HG03439 (cell line): ENCODE measurements around the gene GDPD5.
A peak's percentile ranks its signal among the peaks of the same experiment; 100 is the strongest.

Experiments
- ATAC-seq: cut with Tn5 transposase; IDR thresholded peaks from one replicate; pipeline ENCODE4 v1.9.1; 2021; ENCODE audit warnings: mild to moderate bottlenecking, moderate library complexity; ENCODE audit not compliant: unreplicated experiment

The GDPD5 gene

DNA sequence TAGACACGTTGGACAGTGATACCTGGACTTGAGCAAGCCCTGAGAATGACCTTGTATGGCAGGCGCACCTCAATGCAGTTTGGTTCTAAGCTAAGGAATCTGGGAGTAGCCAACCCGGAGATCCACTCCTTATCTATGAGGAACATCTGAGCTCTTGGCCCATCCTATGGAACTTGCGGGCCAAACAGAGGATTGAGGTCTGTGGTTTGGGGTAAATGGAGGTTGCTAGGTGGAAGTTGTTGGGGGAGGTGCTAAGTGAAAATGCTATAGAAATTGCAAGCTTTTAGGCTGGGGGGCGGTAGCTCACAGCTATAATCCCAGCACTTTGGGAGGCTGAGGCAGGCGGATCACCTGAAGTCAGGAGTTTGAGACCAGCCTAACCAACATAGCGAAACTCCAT is 8.9 kb downstream of the GDPD5 start:
- no peak for ATAC-seq

GRCh38 chr11:75516140-75516539 is 9.6 kb downstream of the GDPD5 start:
- ATAC-seq, result no peak

GRCh38 chr11:75514596-75514995 is 11.1 kb downstream of the GDPD5 start:
- no peak for ATAC-seq

DNA sequence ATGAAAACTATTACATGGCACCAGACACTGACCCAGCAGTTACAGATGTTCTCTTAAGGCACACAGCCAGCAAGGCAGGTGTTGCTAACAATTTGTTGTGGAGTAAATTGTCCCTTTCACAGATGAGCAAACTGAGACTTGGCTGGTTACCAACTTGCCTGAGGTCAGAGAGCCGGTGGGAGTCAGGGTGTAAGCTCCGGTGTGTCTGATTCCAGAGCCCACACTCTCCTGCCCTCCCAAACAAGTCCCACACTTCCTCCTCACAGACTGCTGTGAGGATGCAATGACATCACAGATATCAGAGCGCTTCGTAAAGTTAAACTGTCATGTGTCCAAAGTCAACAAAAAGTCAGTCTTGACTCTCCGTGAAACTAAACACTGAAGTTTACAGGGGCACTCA is 12.5 kb downstream of the GDPD5 start:
- no peak for ATAC-seq

DNA sequence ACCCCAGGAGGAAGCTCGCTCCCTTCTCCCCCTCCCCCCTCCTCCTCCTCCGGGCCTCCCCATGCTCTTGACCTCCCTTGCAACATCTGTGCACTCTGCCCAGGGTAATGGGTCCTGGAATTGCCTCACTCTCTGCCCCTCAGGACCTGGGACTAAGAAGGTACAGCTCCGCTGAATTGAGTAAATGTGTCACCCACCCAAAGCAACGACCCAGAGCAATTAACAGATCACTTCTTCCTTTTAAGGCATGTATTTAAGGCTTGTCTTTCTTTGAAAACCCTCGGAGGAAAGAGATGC is 15.1 kb downstream of the GDPD5 start:
- no peak for ATAC-seq

DNA sequence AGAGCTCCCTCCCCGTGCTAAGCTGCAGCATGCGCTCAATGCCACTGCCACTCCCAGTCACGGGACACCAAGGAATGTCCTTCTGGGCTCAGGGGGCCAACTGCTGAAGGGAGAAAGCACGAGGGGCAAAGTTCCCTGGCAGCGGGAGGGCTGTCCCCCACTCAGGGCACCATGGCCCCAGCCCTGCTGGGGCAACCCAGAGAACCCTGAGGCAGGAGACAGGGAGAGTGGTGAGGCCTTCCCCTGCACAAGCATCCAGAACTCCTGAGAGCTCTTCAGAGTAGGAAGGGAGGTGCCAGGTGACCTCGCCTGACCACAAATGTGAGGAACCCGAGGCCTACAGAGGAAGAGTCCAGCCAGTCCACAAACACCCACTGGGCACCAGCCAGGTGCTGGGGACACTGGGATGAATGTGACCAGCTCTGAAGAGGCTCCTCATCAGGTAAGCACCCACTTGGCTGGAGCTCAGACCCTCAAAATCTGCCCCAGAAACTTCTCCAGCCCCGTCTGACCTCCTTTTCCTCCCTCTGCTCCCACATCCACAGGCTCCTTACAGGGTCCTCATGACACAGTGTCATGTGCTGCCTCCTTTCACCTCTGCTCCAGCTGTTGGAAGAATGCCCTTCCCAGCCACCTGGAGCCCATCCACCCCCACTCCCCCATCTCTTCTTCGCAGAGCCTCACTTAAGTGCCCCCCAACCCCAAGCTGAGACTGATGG is 15.6 kb downstream of the GDPD5 start:
- ATAC-seq, result no peak

GRCh38 chr11:75509020-75509720 is 16.6 kb downstream of the GDPD5 start:
- ATAC-seq, result no peak

- ATAC-seq, result peak; percentile 46
Observed at GRCh38 chr11:75508051-75508561, 17.6 kb downstream of the GDPD5 start.

DNA sequence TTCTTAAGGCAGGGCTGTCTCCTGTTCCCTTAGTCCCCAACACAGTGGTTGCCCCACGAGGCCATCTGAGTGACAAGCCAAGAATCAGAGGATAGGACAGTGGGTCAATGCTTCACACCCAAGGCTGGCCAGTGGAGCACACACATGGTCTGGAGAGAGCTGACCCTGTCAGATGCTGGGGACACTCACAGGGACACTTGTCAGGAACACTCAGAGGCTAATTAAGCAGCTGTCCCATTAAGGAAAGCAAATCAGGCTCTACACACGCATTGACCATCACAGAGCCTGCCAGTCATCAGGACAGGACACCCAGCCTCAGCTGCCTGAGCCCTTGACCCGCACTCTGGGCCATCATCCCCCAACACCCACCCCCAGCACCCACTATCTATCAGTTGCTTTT is 18.2 kb downstream of the GDPD5 start:
- ATAC-seq, result no peak

- no peak for ATAC-seq
Observed at GRCh38 chr11:75506827-75507226, 18.9 kb downstream of the GDPD5 start.

DNA sequence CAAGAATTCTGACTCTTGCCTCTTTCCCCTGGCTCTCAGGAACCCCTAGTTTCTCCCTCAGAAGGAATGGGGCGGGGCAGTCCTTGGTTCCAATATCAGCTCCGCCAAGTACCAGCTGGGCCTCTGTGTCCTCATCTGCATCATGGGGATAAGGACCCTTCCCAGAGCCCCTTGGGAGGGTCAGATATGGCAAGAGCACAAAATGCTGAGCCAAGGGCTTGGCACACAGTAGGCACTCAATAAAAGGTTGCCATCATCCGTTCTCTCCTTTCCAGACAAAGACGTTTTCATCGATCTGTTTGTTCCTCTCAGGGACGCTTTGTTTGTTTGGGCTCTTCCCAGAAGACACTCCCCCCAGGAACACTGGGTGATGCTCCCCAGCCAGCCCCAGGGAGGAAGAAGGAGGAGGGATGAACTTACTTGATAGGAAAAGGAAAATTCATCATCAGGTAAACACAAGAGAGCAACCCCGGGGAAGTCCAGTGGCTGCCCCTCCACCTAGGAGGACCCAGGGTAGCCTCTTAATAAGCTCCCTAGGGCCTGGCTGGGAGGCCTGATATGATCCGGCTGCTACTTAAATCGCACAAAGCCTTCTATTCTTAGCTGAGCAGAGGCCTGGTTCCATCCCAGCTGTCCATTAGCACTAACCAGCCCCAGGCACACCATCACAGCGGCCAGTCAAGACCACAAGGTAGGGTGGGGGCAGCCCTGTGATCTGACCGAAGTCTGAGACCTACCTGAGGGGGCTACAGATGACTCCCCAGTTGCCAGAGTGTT is 19.6 kb downstream of the GDPD5 start:
- no peak for ATAC-seq

GRCh38 chr11:75504501-75504900 is 21.2 kb downstream of the GDPD5 start:
- no peak for ATAC-seq

DNA sequence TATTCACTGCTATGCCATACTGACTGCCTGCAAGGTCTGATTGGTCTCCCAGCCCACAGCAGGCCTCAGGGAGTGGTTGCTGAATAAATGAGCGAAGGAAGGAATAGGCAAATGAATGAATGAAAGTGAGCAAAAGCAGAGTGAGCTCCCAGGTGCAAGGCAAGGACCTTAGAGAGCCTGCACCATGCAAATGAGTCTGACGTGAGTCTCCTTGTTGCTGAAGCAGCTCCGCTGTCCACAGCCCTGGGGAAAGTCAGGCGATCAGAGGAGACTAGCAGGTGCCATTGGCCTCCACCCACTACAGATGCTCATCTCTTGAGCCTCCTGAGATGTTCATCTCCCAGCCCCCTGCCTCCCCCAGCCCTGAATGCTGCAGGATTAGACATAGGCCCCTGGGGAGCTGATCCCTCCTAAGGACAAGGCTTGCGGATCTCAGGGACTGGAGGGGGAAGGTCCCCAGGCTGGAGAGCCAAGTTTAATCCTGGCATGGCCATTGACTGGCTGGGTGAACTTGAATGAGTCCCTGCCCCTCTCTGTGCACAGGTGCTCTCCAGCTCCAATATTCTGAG is 22.1 kb downstream of the GDPD5 start:
- peak; percentile 63 for ATAC-seq

GRCh38 chr11:75502138-75502537 is 23.6 kb downstream of the GDPD5 start:
- no peak for ATAC-seq

- ATAC-seq, result no peak
Observed at GRCh38 chr11:75500742-75501141, 25.0 kb downstream of the GDPD5 start.

GRCh38 chr11:75499423-75500190 is 26.1 kb downstream of the GDPD5 start:
- ATAC-seq, result no peak

GRCh38 chr11:75498556-75499255 is 27.0 kb downstream of the GDPD5 start:
- no peak for ATAC-seq

DNA sequence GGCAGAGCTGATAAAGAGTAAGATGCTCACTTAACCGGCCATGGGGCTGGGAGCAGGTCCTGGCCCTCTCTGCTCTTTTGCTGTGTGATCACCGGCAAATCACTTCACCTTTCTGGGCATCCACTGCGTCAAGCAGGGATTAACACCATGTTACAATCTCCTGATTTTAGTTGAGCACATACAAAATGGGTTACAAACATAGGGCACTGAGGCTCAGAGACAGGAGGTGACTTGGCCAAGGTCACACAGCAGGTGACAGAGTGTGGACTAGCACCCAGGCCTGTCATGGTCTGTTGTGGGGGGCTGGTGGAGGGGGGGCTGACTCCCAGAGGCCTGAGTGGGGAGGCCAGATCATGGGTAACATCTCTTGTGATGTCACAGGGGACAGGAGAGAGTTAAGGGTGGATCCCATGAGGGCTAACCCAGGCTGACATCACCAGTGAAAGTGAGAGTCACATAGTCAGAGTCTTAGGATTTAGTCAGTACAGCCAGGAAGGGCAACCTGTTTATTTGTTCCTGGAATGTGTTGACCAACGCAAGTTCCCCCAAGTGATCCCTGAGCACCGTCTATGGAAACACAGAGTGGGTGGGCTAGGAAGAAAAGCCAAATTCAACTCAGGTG is 27.8 kb downstream of the GDPD5 start:
- ATAC-seq, result no peak

GRCh38 chr11:75496305-75496752 is 29.4 kb downstream of the GDPD5 start:
- no peak for ATAC-seq
